GM12801 (cell line): Measurements from ENCODE around the gene EXPH5.

ENCODE experiments used
- CTCF ChIP-seq: IDR thresholded peaks from one replicate; pipeline ENCODE4 v1.5.1; 2011; ENCODE audit warnings: control low read depth; ENCODE audit not compliant: insufficient read length; ENCODE audit errors: extremely low read depth

EXPH5 gene

GRCh38 chr11:108599978-108600377 lies 6.4 kb upstream of the EXPH5 start:
- no peak for TF ChIP-seq CTCF

- no peak for TF ChIP-seq CTCF
These were observed 4.3 kb upstream of the EXPH5 start for GRCh38 chr11:108597736-108598355.

- TF ChIP-seq CTCF, result no peak
These were observed 3.1 kb upstream of the EXPH5 start for GRCh38 chr11:108596701-108597100.

- no peak for TF ChIP-seq CTCF
These were observed 411 bp upstream of the EXPH5 start for GRCh38 chr11:108593923-108594434.

- TF ChIP-seq CTCF, result no peak
These were observed 866 bp downstream of the EXPH5 start for GRCh38 chr11:108592591-108593213.

- no peak for TF ChIP-seq CTCF
These were observed 1.7 kb downstream of the EXPH5 start for GRCh38 chr11:108591893-108592292.

GRCh38 chr11:108589136-108589535 lies 4.4 kb downstream of the EXPH5 start:
- no peak for TF ChIP-seq CTCF
